Measurements from ENCODE around the gene GLIPR1.
"Not testable (repeated sequence)": the region's sequence is repeated elsewhere in the genome, so short reads cannot be mapped to it uniquely, and the experiment has no call there.

The GLIPR1 gene

DNA sequence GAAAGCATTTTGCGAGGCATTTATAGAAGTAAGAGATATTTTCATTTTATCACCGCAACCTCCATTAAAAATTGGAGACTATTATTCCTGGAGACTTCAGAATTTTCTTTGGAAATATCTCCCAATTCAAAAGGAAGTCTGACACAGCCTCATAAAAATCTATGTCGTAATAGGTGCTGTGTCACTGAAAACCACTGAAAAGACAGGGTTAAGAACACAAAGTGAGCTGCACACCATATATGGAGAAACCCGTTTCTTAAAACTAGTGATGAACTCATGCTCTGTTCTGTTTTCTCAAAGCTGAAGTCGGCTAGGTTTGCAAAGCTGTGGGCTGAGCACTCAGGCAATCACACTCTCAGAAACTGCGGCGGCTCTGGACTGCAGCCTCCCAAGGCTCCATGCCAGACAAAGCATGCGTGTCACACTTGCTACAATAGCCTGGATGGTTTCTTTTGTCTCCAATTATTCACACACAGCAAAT, at the start of gene GLIPR1:
Gene GLIPR1, plus strand, starts transcription at position 287 of the 481 bp plus-strand sequence. Its CDS starts 126 bp downstream, at position 413.
- DNase-seq, result no peak

DNA sequence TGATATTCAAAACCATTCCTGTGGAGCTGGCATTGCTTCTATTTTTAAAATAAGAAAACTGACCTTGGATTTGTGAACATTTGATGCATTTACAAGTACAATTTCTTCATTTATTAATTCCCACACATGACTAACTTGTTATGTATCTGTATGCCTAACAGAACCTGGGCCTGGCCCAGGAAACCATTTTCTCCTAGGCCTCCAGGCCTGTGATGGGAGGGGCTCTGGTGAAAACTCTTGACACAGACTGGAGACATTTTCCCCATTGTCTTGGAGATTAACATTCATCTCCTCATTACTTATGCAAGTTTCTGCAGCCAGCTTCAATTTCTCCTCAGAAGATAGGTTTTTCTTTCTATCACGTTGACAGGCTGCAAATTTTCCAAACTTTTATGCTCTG, 47.6 kb upstream of the GLIPR1 start:
- DNase-seq, result no peak

DNA sequence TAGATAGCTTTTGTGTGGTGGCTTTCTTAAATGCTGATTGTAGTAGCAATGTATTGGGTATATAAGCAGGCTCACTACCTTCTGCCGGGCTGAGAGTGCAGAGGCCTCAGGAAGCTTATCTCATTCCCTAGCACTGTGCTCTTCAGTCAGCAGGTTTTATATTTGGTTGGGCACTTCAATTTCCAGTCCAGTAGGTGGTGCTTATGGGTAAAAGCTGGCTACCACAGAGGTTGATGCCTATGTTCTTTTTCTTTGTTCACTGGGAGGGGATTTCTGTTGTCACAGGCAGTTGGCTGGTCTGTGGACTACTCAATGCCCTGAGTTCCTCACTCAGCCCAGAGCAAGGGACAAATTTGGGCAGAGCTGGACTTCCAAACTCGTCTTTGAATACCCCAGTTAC, 43.0 kb upstream of the GLIPR1 start:
- DNase-seq, result no peak

DNA sequence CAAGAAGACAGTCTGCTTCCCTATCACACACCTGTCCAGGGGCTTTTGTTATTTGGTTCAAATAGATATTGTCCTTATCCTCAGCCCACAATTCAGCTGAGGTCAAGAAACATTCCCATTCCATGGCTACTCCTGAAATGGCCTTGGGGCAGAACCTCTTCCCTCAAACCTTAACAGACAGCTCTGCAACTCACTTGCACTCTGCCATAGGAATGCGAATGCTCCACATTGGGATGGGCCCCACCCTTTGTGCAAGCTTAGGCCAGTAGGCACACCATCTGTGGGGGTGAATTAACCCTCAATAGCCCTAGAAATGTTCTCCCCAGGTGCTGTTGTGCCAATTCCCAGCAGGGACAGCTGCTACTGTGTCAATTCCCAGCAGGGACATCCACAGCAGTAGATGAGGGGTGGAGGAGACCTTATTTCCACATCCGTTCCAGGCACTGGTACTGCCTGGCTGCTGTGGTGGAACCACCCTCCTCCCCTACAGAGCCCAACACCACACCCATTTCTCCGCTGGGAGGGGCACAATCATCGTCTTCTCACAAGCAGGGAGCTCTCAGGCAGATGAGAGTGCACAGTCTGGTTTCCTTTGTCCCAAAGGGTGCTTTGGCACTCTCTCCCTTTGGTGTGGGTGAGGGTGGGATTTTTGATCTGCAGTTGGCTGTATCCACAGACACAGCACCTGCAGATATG, 42.3 kb upstream of the GLIPR1 start:
- no peak for DNase-seq

DNA sequence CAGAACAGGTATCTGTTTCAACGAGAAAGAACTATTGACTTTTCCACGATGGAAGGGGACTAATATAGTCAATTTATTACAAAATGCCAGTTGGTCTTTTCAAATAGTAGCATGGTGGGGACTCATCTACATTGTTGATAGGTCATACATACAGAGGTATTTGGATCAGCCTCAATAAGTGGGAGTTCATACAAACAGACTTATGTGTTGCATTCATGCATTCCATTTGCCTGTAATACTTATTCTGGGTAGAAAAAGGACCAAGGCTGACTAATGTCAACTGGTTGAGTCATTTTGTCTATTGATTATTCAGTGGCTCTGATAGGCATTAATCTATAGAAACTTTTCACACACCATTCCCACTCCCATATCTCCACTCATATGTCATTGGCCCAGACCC, 41.5 kb upstream of the GLIPR1 start:
- DNase-seq, result no peak

DNA sequence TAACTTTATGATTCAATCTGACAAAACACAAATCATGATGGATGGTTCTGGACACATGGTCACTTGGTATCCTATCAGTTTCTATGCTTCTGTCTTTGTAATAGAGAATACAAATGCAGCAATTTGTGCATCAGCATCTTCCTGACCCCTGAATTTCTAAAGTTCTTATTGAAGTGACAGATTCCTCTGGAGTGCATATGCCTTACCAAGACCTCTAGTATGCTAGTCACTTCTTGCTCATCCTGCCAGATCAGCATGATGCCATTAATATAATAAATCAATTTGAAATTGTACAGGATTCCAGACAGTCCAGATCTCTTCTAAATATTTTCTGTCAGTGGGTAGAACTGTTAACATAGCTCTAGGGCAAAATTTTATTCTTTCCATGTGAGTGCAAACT, 40.6 kb upstream of the GLIPR1 start:
- DNase-seq, result no peak

DNA sequence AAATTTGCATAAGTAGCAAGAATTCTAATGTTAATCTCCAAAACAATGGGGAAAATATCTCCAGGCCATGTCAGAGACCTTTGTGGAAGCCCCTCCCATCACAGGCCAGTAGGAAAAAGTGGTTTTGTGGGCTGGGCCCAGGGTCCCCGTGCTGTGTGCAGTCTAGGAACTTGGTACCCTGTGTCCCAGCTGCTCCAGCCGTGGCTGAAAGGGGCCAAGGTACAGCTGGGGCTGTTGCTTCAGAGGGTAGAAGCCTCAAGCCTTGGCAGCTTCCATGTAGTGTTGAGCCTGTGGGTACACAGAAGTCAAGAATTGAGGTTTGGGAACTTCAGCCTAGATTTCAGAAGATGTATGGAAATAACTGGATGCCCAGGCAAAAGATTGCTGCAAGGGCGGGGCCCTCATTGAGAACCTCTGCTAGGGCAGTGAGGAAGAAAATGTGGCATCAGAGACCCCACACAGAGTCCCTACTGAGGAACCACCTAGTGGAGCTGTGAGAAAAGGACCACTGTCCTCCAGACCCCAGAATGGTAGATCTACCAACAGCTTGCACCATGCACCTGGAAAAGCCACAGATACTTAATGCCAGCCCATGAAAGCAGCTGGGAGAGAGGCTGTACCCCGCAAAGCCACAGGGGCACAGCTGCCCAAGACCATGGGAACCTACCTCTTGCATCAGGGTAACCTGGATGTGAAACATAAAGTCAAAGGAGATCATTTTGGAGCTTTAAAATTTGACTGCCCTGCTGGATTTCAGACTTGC, 38.7 kb upstream of the GLIPR1 start:
- not testable (repeated sequence) for DNase-seq

DNA sequence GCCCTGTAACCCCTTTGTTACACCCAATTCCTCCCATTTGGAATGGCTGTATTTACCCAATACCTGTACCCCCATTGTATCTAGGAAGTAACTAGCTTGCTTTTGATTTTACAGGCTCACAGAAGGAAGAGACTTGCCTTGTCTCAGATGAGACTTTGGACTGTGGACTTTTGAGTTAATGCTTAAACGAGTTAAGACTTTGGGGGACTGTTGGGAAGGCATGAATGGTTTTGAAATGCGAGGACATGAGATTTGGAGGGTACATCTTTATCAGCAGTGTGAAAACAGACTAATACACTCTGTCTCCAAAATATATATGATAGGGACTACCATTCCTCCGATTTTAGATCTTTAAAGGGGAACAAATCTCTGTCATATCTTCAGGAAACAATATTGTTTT, 38.1 kb upstream of the GLIPR1 start:
- DNase-seq, result not testable (repeated sequence)

DNA sequence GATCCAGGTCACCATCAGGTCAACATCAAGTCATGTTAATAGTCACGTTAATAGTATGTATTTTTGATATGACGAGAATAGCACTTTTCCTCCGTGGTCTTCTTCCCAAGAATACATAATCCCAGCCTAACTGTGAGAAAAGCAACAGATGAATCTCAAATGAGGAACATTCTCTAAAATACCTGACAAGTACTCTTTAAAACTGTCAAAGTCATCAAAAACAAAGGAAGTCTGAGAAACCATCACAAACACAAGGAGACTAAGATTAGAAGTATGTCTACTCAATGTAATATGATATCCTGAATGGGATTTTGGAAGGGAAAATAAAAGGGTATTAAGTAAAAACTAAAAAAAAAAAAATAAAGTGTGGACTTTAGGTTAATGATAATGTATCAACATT, 36.8 kb upstream of the GLIPR1 start:
- no peak for DNase-seq

DNA sequence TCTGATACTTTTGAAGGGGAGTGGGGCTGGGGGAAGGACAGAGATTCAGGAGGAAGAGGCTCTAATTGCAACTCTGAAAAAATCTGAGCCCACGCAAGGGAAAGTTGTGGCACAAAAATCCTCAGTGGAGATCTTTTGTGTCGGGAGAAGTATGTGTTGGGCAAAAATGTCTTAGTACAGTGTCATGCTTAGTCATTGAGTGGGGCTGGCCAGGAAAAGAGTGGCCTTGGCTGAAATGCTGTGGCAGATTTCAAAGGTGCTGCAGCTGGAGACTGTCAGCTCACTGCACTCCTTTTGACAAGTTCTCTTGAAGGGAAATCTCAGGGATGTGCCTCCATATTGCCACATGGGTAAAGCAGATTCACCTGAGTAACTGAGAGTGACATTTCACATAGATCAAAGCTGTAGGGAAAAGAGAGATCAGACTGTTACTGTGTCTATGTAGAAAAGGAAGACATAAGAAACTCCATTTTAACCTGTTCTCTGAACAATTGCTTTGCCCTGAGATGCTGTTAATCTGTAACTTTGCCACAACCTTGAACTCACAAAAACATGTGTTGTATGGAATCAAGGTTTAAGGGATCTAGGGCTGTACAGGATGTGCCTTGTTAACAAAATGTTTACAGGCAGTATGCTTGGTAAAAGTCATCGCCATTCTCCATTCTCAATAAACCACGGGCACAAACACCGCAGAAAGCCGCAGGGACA, 36.0 kb upstream of the GLIPR1 start:
- no peak for DNase-seq

DNA sequence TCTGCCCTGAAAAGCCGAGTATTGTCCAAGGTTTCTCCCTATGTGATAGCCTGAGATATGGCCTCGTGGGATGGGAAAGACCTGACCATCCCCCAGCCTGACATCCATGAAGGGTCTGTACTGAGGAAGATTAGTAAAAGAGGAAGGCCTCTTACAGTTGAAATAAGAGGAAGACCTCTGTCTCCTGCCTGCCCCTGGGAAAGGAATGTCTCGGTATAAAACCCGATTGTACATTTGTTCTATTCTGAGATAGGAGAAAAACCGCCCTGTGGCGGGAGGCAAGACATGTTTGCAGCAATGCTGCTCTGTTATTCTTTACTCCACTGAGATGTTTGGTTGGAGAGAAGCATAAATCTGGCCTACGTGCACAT, 35.4 kb upstream of the GLIPR1 start:
- DNase-seq, result not testable (repeated sequence)

DNA sequence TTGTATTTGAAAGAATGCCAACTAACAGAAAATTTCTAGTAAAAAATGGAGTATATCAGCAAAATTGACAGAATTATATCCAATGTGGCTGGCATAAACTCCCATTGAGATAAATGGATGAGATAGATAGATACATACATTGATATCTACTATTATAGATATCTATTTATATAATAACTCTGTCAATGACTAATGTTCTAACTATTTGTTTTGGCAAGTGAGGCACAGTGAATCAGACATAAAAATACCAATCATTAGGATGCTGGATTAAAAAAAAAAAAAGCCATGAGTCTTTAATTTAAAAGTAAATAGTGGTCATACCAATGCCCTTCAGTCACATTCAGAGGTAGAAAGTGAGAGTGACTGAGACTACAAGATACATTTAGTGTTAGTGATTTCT, 33.7 kb upstream of the GLIPR1 start:
- DNase-seq, result no peak

DNA sequence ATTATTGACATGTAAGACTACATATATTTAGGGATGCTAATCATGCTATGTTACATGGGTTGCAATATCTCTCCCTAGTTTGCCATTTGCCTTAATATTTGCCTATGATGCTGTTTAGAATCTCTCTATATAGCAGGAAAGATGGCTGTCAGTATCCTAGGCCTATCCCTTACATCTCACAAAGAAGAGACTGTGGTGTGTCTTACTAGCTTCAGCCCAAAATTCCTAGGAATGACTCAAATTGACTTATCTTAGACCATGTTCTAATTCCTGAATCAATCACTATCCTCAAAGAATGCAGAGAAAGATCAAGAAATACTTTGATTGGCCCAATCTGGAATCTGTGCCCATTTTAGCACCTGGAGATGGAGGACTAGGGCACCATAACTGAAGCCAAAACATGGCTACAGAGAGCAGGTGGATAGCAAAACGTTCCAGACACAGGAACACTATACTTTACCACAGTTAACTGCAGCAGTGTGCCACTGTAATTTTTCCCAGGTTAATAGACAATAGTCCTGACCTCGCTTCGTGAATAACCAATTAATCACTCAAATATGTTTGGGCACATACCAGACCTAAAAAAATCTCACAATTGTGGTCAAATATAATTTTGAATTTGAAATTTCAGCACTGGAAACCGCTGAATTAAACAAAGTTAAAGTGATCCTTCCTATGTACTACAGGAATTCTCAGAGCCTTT, 32.7 kb upstream of the GLIPR1 start:
- DNase-seq, result no peak

DNA sequence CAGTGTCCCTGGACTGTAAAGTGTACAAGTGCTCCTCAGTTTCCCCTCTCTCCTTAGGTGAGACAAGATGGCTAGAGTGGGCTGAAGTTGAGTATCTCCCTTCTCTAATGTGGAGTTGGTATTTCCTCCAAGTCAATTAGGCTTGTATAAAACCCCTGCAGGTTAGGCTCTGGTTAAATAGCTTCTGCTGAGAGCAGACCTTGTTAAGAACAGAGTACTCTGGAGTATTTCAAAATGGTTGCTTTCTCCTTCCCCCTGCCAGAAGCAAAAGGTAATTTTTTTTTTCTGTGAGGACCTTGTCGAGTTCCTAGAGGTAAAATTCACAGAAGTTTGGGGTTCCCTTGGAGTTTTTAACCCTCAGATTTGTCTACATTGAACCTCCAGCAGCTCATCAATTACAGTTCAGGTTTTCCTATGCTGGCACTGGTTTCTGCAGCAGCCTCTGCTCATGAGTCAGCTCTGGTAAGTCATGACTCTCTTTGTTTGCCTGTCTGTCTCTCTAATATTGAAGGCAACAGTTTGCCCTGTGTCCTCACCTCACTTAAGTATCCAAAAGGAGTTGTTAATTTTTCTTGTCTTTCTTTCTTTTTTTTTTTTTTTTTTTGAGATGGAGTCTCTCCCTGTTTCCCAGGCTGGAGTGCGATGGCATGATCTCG, 27.8 kb upstream of the GLIPR1 start:
- DNase-seq, result no peak

DNA sequence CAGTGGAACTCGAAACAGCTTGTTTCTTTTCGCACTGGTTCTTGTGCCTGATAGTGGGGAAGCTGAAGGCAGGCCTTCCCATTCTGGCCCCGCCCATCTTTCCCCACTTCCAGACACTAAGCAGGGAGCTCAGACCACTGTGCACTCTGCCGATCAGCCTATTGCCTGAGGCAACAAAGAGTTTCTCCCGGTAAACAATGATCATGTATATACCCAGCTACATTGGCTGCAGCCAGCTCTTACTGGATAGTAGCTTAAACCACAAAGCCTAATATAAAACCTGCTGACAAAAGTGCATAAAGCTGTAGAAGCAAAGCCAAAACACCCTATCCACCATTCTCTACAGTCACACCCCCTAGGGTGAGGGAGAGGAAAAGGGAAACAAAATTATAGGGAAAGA, 24.7 kb upstream of the GLIPR1 start:
- DNase-seq, result no peak

DNA sequence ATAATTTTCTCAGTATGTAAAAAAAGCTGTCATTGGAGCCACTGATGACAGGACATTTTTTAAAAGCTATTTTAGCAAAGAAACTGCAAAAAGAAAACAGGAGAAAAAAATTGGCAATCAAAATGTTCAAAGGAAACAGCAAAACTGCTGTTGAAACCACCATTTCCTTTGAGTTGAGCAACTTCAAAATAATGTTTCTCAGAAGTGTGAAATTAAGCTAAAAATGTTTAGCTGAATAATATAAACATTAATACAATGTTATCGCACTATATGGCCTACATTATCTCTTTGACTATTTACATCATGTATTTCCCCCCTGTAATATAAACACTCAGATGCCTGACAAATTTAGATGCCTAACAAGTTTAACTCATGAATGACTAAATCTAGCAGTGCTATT, 23.4 kb upstream of the GLIPR1 start:
- no peak for DNase-seq

DNA sequence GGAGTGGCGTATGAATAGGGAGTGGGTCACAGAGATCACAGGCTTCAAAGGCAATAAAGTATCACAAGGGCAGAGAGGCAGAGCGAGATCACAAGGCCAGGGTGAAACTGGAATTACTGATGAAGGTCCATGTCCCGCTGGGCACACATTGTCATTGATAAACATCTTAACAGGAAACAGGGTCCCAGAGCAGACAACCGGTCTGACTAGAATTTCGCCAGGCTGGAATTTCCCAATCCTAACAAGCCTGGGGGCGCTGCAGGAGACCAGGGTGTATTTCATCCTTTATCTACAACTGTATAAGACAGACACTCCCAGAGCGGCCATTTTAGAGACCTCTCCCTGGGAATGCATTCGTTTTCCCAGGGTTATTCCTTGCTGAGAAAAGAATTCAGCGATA, 22.7 kb upstream of the GLIPR1 start:
- not testable (repeated sequence) for DNase-seq

DNA sequence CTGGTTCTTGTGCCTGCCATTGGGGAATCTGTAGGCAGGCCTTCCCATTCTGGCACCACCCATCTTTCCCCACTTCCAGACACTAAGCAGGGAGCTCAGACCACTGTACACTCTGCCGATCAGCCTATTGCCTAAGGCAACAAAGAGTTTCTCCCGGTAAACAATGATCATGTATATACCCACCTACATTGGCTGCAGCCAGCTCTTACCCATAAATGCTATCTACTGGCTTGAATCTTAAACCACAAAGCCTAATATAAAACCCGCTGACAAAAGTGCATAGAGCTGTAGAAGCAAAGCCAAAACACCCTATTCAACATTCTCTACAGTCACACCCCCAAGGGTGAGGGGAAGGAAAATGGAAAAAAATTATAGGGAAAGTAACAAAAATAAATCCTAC, 20.8 kb upstream of the GLIPR1 start:
- DNase-seq, result no peak

DNA sequence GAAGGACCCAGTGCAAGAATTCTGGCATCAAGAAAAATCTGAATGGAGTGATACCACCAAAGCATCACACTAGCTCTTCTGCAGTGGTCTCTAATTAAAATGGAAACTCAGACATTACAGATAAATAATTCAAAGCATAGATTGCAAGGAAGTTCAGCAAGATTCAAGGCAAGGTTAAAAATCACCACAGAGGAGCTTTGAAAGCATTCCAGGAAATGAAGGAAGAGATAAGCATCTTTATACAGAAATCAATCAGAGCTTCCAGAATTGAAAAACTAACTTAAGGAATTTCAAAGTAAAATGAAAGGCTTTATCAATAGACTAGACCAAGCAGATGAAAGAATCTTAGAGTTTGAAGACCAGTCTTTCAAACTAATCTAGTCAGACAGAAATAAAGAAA, 20.4 kb upstream of the GLIPR1 start:
- DNase-seq, result no peak

DNA sequence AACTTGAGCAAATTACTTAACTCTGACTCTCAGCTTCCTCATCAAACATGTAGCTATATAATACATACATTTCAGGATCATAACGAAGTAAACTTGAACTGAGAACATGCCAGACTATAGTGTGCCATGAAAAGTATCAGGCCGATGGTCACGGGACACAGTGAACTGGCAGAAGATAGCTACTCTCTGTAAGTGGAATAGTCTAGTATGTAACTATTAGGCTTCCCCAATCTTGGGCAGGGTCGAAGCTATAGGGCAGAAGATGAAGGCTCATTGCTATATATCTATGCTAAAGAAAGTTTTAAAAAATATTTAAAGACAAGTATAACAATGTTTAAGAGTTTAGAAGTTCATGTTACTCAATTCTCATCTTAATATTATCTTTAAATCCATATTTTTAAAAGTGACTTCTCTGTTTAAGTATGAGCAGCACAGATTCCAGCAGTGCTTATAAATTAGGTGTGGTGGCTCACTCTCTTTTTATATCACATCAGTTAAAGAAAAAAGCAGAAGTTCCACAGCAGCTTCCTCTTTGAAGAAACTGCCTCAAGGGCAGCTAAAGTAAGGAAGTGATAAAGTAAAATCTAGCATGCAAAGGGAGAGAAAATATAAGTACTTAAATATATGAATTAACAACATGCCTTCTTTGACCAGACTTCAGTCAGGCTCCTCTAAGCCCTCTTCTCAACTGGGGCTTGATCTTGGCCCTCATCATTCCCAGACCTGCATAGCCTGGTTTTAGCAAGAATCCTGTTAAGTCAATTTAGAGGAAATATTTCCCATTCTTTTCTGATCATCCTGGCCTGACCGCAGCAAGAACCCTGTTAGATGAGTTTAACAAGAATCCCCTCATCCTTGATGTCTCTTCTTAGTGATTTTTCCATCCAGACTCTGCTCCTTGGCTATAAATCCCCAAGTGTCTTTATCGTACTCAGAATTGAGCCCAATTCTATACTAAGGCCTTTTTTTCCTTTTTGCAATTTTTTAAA, 8.4 kb upstream of the GLIPR1 start:
- DNase-seq, result no peak

DNA sequence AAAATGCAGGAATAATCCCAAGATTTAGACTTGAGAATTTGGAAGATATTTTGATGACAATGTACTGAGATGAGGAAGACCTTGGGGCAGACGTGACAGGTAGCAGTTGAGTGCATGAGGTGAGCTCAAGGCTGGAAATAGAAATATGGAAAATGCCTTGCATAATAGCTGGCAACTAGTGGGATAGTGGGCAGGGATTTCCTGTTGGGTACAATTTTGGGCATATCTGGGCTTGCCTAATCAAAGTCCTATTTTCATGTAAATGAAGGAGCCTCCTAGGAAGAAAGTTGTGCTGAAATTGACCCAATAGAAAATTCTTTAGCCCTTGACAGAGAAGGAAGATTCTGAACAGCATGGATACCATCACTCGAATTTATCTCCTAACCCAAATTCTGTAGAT, 6.4 kb upstream of the GLIPR1 start:
- no peak for DNase-seq

Measured in NCI-H345 (cell line).